ENCODE results near the gene MAP2K4.

DNA sequence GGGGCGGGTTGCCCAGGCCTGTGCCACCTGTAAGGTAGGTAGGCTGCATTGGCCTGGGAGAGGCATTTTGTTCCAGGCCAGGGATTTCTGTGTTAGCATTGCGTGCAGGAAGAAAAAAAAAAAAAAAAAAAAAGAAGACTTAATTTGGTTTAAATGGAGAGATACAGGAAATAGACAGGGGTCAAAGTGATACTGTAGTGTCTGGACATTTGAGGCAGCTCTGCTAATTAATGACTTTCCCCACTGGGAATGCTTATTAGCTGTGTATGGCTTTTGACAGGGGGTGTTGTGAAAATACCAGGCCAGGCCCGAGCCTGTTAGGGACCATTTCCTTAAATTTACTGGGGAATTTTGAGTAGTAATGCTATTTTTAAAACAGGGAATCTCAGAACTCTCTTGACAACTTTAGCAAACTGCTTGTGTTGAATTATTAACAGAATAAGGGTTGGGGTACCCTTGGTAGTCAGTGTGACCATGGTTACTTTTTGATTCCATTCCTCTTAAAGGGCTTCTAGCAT is 1.0 kb downstream of the MAP2K4 start:
- TF ChIP-seq POLR2A (IDR thresholded peaks at IDR 0.05; ENCODE audit: low read depth, low read length) = no peak
- TF ChIP-seq, protein P1, sequence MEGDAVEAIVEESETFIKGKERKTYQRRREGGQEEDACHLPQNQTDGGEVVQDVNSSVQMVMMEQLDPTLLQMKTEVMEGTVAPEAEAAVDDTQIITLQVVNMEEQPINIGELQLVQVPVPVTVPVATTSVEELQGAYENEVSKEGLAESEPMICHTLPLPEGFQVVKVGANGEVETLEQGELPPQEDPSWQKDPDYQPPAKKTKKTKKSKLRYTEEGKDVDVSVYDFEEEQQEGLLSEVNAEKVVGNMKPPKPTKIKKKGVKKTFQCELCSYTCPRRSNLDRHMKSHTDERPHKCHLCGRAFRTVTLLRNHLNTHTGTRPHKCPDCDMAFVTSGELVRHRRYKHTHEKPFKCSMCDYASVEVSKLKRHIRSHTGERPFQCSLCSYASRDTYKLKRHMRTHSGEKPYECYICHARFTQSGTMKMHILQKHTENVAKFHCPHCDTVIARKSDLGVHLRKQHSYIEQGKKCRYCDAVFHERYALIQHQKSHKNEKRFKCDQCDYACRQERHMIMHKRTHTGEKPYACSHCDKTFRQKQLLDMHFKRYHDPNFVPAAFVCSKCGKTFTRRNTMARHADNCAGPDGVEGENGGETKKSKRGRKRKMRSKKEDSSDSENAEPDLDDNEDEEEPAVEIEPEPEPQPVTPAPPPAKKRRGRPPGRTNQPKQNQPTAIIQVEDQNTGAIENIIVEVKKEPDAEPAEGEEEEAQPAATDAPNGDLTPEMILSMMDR (conservative IDR thresholded peaks at IDR 0.05; ENCODE audit: low read depth, low read length) = no peak

Measured in IMR-90 (cell line).